ENCODE data around the gene RAB17.
A peak's percentile ranks its signal among the peaks of the same experiment; 100 is the strongest.

The RAB17 gene

DNA sequence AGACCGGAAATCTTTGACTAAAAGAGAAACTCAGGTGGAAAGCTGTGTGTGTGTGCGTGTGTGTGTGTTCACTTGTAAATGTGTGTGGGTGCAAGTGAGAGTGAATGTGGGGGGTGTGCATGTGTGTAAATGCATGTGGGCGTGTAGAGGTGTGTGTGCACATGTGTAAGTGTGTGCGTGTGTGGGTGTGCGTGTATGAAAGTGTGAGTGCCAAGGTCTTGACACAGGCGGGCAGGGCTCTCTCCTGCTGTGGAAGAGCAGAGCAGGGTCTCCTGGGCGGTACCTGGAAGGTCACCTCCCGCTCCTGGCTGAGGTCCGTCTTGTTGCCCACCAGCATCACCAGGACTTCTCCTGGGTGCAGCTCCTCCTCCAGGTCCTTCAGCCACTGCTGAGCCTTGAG lies 13.6 kb downstream of the RAB17 start:
- no peak for FAIRE-seq

DNA sequence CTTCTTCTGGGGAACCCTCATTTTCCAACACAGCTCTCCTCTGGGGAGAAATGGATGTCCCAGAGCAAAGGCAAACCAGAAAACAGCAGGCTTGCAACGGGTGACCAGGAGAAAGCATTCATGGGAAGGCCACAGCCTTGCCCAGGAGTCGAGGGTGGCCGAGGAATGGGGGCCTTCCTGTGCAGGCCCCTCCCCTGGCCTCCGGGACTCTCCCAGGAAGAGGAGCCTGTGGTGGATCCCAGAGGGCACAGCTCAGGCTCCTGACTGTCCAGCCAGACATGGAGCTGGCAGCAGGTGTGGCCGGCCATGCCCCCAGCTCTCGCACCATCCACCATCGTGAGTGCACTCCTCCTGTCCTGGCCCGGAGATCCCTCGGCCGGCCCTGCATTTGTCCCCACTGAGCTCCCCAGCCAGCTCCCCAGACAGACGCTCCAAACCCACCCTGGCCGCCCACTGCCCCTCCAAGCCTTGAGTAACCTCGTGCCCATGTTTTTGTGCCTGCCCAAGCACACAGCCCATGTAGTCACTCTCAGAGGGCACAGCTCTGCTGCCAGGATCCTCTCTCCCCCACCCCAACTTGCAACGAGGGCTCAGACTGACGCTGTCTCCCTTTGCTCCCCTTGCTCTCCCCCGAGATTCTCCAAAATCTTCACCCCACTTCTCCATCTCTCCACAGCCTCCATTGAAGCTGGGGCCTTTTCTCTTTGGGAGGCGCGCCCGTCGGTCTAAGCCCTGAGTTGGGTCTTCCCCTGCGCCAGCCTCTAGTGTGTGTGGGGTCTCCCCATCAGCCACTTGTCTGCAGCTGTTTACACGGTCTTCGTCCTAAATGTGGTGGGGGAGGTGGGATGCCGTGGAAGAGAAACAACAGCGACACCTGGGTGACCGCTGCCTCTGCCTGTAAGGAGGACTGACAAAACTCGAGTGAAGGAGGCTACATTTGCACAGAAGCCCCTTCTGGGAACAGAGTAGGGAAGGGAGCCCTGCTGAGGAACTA lies 14.4 kb downstream of the RAB17 start:
- no peak for FAIRE-seq

DNA sequence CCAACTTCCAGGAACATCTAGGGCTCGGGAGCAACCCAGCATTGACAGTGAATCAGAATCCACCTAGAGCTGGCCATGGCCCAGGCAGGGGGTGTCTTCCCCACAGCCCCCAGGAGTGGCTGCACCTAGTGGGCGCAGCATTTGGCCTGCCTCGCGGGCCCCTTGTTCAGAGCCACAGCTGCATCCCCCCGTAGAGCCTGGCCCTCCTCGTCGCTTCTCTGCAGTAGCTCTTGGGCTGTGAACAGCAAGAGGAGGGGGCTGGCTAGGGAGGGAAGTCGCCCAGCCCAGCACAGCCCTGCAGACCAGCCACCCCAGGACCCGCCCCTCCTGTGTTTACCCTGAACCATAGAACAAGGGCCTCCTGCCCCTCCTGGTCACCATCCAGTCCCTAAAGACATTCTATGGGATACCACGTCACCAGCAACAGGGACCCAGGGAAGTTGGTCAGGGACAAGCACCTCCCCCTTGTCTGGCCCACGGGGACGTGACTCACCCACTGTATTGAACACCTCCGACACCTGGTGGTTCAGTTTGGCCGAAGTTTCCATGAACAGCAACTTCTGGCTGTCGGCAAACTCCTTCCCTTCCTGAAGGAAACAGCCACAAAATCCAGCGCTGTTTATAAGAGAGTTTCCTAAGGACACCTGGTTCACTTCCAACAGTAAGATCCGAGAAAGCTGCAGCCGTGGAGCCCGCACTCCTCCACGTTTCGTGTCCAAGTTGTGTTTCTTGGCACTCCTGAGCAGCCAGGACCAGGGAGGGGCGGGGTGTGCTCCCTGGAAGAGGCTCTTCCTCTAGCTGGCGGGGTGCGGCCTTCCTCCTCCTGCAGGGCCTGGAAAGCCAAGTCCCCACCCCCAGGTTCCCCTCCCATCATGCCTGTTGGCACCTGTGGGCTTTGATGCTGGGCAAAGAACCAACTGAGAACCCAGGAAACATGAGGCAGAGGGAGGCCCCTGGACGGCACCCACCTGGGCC lies 15.4 kb downstream of the RAB17 start:
- no peak for FAIRE-seq

GRCh38 chr2:237574467-237574866 lies 16.1 kb downstream of the RAB17 start:
- no peak for FAIRE-seq

- no peak for FAIRE-seq
Observed at GRCh38 chr2:237573721-237574415, 16.7 kb downstream of the RAB17 start.

DNA sequence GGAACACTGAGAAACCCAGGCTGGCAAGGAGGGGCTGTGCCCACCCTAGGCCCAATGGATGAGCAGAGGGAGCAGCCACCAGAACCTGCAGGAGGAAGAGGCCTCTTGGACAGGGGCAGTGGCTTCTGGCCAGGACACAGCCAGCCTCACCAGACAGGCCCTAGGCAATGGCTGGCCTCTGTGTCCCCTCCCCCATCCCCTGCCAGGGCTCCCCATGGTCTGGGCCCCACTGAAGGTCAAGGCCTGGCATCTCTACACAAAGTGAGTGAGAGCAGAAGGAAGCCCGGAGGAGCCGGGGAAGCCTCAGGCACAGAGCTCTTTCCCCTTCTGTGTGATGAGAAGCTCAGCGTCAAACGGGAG lies 17.8 kb downstream of the RAB17 start:
- FAIRE-seq: no peak

DNA sequence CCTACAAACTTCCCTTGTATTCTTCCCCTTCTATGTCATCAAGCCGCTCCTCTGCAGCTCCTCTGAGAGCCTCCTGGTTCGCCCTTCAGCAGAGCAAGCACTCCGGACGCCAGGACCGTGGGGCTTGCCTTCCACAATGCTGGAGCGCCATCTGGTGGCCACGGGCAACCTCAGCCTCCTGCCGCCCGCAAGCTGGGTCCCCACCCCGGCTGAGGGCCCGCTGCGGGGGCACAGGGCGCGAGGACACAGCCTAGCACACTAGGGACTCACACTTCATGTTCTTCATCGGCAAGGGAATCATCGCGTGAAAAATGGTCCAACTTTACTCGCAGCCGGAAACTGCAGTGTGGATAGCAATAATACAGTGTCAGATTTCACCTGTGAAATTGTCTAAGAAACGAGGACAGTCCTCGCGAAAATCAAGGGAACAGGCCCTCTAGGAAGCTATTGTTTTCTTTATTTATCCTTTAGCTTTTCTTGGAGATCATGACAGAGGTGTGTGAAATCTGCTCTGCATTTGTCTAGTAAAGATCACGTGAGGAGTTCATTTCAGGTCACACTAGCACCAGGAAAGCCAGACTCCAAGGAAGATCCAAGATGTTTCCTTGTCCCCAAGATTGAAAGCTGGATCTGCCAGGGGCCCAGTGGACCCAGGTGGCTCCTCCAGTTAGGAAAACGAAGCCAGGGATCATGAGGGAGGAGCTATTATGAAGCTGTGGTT lies 18.4 kb downstream of the RAB17 start:
- peak; percentile 76 for FAIRE-seq

DNA sequence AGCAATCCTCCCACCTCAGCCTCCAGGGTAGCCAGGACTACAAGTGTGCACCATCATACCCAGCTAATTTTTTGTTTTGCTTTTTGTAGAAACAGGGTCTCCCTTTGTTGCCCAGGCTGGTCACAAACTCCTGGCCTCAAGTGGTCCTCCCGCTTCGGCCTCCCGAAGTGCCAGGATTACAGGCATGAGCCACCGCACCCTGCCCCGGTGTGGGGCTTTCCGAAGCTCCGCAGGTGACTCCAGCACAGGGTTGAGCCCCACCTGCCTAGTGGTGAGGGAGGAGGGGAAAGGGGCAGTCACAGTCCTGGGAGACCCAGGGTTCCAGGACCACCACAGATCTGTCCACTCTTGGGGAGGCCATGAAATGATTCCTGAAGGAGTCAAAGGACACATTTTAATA lies 19.0 kb downstream of the RAB17 start:
- no peak for FAIRE-seq

GRCh38 chr2:237570776-237571335 lies 19.7 kb downstream of the RAB17 start:
- FAIRE-seq: no peak

DNA sequence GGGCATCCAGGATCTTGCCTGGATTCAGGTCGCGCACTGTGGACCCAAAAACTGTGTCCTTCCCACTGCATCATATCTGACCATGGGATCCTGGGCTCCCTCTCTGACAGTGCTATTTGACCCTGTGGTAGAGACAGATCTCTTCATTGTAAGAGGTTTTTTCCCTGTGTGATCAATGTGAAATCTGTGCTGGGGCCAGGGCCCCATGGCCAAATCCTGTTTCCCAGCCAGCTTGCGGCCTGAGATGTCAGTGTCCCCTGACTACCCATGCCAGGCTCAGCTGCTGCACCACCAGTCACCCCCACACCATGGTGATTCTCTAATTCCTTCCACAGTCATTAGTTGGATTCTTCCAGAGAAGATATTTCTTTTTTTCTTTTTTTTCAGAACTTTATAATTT lies 20.6 kb downstream of the RAB17 start:
- FAIRE-seq: no peak

DNA sequence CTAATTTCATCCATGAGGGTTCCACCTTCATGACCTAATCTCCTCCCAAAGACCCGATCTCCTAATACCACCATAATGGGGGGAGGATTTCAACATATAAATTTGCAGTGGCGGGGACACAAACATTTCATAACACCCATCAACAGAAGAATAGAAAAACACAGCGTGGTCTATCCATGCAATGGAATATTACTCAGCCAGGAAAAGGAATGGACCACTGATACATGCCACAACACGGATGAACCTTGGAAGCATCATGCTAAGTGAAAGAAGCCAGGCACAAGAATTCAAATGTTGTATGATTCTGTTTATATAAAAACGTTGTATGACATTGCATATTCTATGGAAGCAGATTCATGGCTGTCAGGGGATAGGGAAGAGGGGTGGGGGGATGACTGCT lies 21.5 kb downstream of the RAB17 start:
- FAIRE-seq: no peak

DNA sequence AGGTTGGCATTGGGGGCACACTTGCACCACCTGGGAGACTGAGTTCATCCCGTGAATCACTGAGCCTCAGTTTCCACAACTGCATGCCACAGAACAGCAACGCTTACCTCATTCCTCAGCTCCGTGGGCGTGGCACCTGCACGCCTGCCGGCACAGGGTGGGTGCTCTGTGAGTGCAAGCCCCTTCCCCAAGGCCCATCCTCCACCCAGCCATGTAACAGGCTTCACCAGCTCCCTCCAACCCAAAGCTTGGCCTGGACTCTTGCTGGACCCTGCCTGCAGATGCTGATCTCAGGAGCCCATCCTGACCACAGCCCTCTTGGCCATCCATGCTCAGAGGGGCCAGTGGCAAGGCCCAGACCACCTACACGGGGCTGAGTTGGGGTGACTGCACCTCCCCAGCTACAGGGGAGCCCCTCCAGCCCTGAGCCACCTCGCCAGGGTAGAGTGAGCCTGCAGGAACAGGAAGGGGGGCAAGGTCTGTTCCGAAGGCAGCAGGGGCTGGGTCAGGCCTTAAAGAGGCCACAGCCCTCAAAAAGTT lies 22.3 kb downstream of the RAB17 start:
- no peak for FAIRE-seq

GRCh38 chr2:237567276-237568029 lies 23.1 kb downstream of the RAB17 start:
- FAIRE-seq: no peak

- FAIRE-seq: no peak
Observed at GRCh38 chr2:237566401-237567235, 23.9 kb downstream of the RAB17 start, which contains the start of gene PRLH. TSS of gene PRLH (plus strand) at chr2:237566574. CDS start at chr2:237566574, 0 bp downstream.

DNA sequence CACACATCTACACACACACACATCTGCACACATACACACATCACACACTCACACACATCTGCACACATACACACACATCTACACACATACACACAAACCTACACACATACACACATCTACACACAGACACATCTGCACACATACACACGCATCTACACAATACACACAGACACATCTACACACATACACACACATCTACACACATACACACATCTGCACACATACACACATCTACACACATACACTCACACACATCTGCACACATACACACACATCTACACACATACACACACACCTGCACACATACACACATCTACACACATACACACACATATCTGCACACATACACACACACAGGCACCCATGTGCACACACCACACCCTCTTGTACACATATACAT lies 24.6 kb downstream of the RAB17 start:
- FAIRE-seq: no peak

GRCh38 chr2:237564526-237565131 lies 25.9 kb downstream of the RAB17 start:
- no peak for FAIRE-seq

GRCh38 chr2:237563816-237564215 lies 26.7 kb downstream of the RAB17 start:
- no peak for FAIRE-seq

- no peak for FAIRE-seq
Observed at GRCh38 chr2:237561221-237561620, 29.3 kb downstream of the RAB17 start.

- FAIRE-seq: no peak
Observed at GRCh38 chr2:237558961-237559641, 31.4 kb downstream of the RAB17 start.
